Liver (tissue), 9 donors: ENCODE data around the gene CDH4. TPM values are rescaled to one million over a fixed set of nuclear protein-coding genes. Genes with fewer than 3 reads are reported as not detected.

ENCODE experiments used
- DNase-seq: peaks from one replicate; pipeline ENCODE4 v3.0.0-alpha.2; 2017; ENCODE audit warnings: low spot score
- H3K27ac ChIP-seq, 2 donors: one replicate each; pipeline ENCODE4 v1.7.0; 2013; ENCODE audit warnings: inconsistent platforms in 2 of 2, low read length in 2 of 2, control low read depth in 1 of 2, low read depth in 1 of 2, mild to moderate bottlenecking in 1 of 2
- H3K27me3 ChIP-seq, 4 donors: one replicate each; pipeline versions ENCODE4 v1.6.1 to v1.7.0; 2013; ENCODE audit warnings: low read length in 3 of 4, inconsistent platforms in 1 of 4, mild to moderate bottlenecking in 1 of 4, moderate library complexity in 1 of 4; ENCODE audit not compliant: control insufficient read depth in 4 of 4, insufficient read depth in 4 of 4
- H3K36me3 ChIP-seq, 4 donors: one replicate each; pipeline versions ENCODE4 v1.6.1 to v1.7.0; 2013; ENCODE audit warnings: low read length in 3 of 4, mild to moderate bottlenecking in 3 of 4, low read depth in 1 of 4, moderate library complexity in 1 of 4; ENCODE audit not compliant: control insufficient read depth in 4 of 4, insufficient read depth in 3 of 4
- H3K4me1 ChIP-seq, 4 donors: one replicate each; pipeline versions ENCODE4 v1.6.1 to v1.7.0; 2013; ENCODE audit warnings: low read length in 3 of 4, mild to moderate bottlenecking in 3 of 4, moderate library complexity in 1 of 4; ENCODE audit not compliant: control insufficient read depth in 4 of 4, insufficient read depth in 4 of 4
- H3K4me3 ChIP-seq, 3 donors: one replicate each; pipeline versions ENCODE4 v1.6.1 to v1.7.0; 2013; ENCODE audit warnings: low read length in 3 of 3, control low read depth in 1 of 3, low read depth in 1 of 3, mild to moderate bottlenecking in 1 of 3
- H3K9ac ChIP-seq, 2 donors: one replicate each; pipeline ENCODE4 v1.7.0; 2013; ENCODE audit warnings: low read length in 2 of 2, mild to moderate bottlenecking in 2 of 2, moderate library complexity in 2 of 2, control low read depth in 1 of 2, low read depth in 1 of 2
- H3K9me3 ChIP-seq, 4 donors: one replicate each; pipeline versions ENCODE4 v1.6.1 to v1.7.0; 2013; ENCODE audit warnings: low read length in 3 of 4; ENCODE audit not compliant: control insufficient read depth in 4 of 4
- ATF3 ChIP-seq: IDR thresholded peaks from 2 replicates; pipeline ENCODE4 v1.6.1; 2016; ENCODE audit warnings: antibody characterized with exemption
- CTCF ChIP-seq: fragments of 150-350 bp; IDR thresholded peaks from 2 replicates; pipeline ENCODE4 v1.5.1; 2017; ENCODE audit warnings: improper control_type of control experiment, low read depth, low read length; ENCODE audit not compliant: missing input control
- EGR1 ChIP-seq, 2 donors: IDR thresholded peaks; 2 replicates each; pipeline ENCODE4 v1.6.1; 2016 to 2018; ENCODE audit warnings: antibody characterized with exemption in 2 of 2, low read depth in 2 of 2
- FOXA1 ChIP-seq: IDR thresholded peaks from 2 replicates; pipeline ENCODE4 v1.6.1; 2016; ENCODE audit warnings: antibody characterized with exemption
- FOXA2 ChIP-seq: IDR thresholded peaks from 2 replicates; pipeline ENCODE4 v1.6.1; 2016; ENCODE audit warnings: antibody characterized with exemption
- GABPA ChIP-seq, 2 donors: IDR thresholded peaks in 1 of 2; conservative IDR thresholded peaks in 1 of 2; 2 replicates each; pipeline ENCODE4 v1.6.1; 2016; ENCODE audit warnings: antibody characterized with exemption in 2 of 2, mild to moderate bottlenecking in 1 of 2, moderate library complexity in 1 of 2
- HNF4G ChIP-seq: IDR thresholded peaks from 2 replicates; pipeline ENCODE4 v1.6.1; 2016; ENCODE audit warnings: antibody characterized with exemption
- JUND ChIP-seq, 2 donors: IDR thresholded peaks; 2 replicates each; pipeline ENCODE4 v1.6.1; 2016; ENCODE audit warnings: antibody characterized with exemption in 2 of 2
- MAX ChIP-seq: IDR thresholded peaks from 2 replicates; pipeline ENCODE4 v1.6.1; 2016; ENCODE audit warnings: antibody characterized with exemption
- NR2F2 ChIP-seq: IDR thresholded peaks from 2 replicates; pipeline ENCODE4 v1.6.1; 2016; ENCODE audit warnings: antibody characterized with exemption
- RAD21 ChIP-seq, 2 donors: IDR thresholded peaks; 2 replicates each; pipeline ENCODE4 v1.6.1; 2016; ENCODE audit warnings: antibody characterized with exemption in 2 of 2, mild to moderate bottlenecking in 2 of 2
- REST ChIP-seq: IDR thresholded peaks from 2 replicates; pipeline ENCODE4 v1.6.1; 2016; ENCODE audit warnings: antibody characterized with exemption, mild to moderate bottlenecking
- SP1 ChIP-seq: IDR thresholded peaks from 2 replicates; pipeline ENCODE4 v1.6.1; 2018; ENCODE audit warnings: antibody characterized with exemption, mild to moderate bottlenecking
- TAF1 ChIP-seq: conservative IDR thresholded peaks from 2 replicates; pipeline ENCODE4 v1.6.1; 2016; ENCODE audit warnings: antibody characterized with exemption, mild to moderate bottlenecking
- WGBS: extraction: QIAGEN DNeasy Blood & Tissue Kit; methylation state at CpG from one replicate; pipeline ENCODE4 v1.1.7; 2013; 5-methylcytosine and 5-hydroxymethylcytosine counted together
- polyA plus RNA-seq, 2 donors: library from polyadenylated mRNA; stranded (reverse) in 1 of 2; unstranded in 1 of 2; fragments of 200-250 nt in 1 of 2; fragments of >200 nt in 1 of 2; fragmentation: Nextera tagmentation in 1 of 2; extraction: Ambion mirVana in 1 of 2; gene quantifications; one replicate each; pipeline versions ENCODE4 v1.2.1 to v1.2.3, GENCODE V29; 2013 to 2015
- total RNA-seq, 2 donors: library from RNA; depleted of rRNA; stranded (reverse); fragments of >200 nt; gene quantifications; one replicate each; pipeline ENCODE4 v1.2.3, GENCODE V29; 2014
- donor health status: healthy.
- donor health status: healthy.
- donor health status: healthy.
- donor health status: healthy.
- donor health status: healthy.

Gene CDH4
- total and polyA plus RNA-seq, 4 donors, result 0.03 to 0.25 (median 0.19) TPM; not detected in 1

- 76% methylated on average over 5 of the region's 5 CpGs for WGBS
- H3K9me3 ChIP-seq, result no peaks in the 10 kb centered on the region
- no peaks in the 10 kb centered on the region for H3K27me3 ChIP-seq
- no peak for TF ChIP-seq ATF3
- TF ChIP-seq SP1, result no peak
- TF ChIP-seq EGR1 (IDR thresholded peaks at IDR 0.05; ENCODE audit: low read depth in 2 of 2), result no peak
- H3K9ac ChIP-seq, result no peak overlapping the region
- no peak overlapping the region for H3K4me3 ChIP-seq
- H3K36me3 ChIP-seq, result no peaks in the 10 kb centered on the region
- H3K27ac ChIP-seq, result no peak overlapping the region
- no peak for DNase-seq
- H3K4me1 ChIP-seq, result no peaks in the 10 kb centered on the region
These were observed 378.3 kb downstream of the CDH4 start for GRCh38 chr20:61630391-61630650.

GRCh38 chr20:61630816-61631215 is 378.8 kb downstream of the CDH4 start:
- no peak overlapping the region for H3K4me3 ChIP-seq
- no peak overlapping the region for H3K9ac ChIP-seq
- H3K27me3 ChIP-seq, result no peaks in the 10 kb centered on the region
- WGBS, result 75% methylated on average over 10 of the region's 10 CpGs
- no peak for TF ChIP-seq RAD21 (IDR thresholded peaks at IDR 0.05)
- no peak for TF ChIP-seq CTCF
- H3K36me3 ChIP-seq, result no peaks in the 10 kb centered on the region
- DNase-seq, result no peak
- no peaks in the 10 kb centered on the region for H3K4me1 ChIP-seq
- H3K27ac ChIP-seq, result no peak overlapping the region
- no peaks in the 10 kb centered on the region for H3K9me3 ChIP-seq

GRCh38 chr20:61631751-61632150 is 379.7 kb downstream of the CDH4 start:
- WGBS, result 65% methylated on average over 17 of the region's 17 CpGs

GRCh38 chr20:61633004-61633403 is 380.9 kb downstream of the CDH4 start:
- H3K9me3 ChIP-seq, result no peaks in the 10 kb centered on the region
- H3K4me3 ChIP-seq, result no peak overlapping the region
- WGBS, result 65% methylated on average over 1 of the region's 1 CpG
- H3K4me1 ChIP-seq, result no peaks in the 10 kb centered on the region
- no peak overlapping the region for H3K9ac ChIP-seq
- no peak for DNase-seq
- H3K36me3 ChIP-seq, result no peaks in the 10 kb centered on the region
- H3K27me3 ChIP-seq, result no peaks in the 10 kb centered on the region
- H3K27ac ChIP-seq, result no peak overlapping the region
- TF ChIP-seq FOXA2 (no peak), CTCF (no peak), NR2F2 (no peak), JUND (IDR thresholded peaks at IDR 0.05) (no peak), REST (no peak), RAD21 (IDR thresholded peaks at IDR 0.05) (no peak), GABPA (IDR thresholded peaks at IDR 0.05 in 1 of 2, conservative IDR thresholded peaks at IDR 0.05 in 1 of 2) (no peak), HNF4G (no peak), ATF3 (no peak), TAF1 (no peak), FOXA1 (no peak), MAX (no peak)

More at GRCh38 chr20:61631751-61632150, 379.7 kb downstream of the CDH4 start:
- H3K4me1 ChIP-seq, result no peaks in the 10 kb centered on the region
- no peak overlapping the region for H3K9ac ChIP-seq
- no peak overlapping the region for H3K4me3 ChIP-seq
- no peaks in the 10 kb centered on the region for H3K27me3 ChIP-seq
- DNase-seq, result no peak
- no peaks in the 10 kb centered on the region for H3K9me3 ChIP-seq
- no peaks in the 10 kb centered on the region for H3K36me3 ChIP-seq
- H3K27ac ChIP-seq, result no peak overlapping the region
- TF ChIP-seq ATF3 (no peak), JUND (IDR thresholded peaks at IDR 0.05) (no peak), GABPA (IDR thresholded peaks at IDR 0.05 in 1 of 2, conservative IDR thresholded peaks at IDR 0.05 in 1 of 2) (no peak), FOXA1 (no peak)
